Uterus (tissue), 4 donors: ENCODE measurements around the gene PCBP1. TPM values are rescaled to one million over a fixed set of nuclear protein-coding genes. Genes with fewer than 3 reads are reported as not detected.
"Not testable (repeated sequence)": the region's sequence is repeated elsewhere in the genome, so short reads cannot be mapped to it uniquely, and the experiment has no call there.

Experiments used
- DNase-seq, 2 donors: peaks; one replicate each; pipeline ENCODE4 v3.0.0-alpha.2; 2019 to 2020
- H3K27ac ChIP-seq, 2 donors: fragments of 200-600 bp; sonication (generic); 1 replicate in 1 of 2; 2 replicates in 1 of 2; pipeline ENCODE4 v1.5.1; 2016 to 2018
- H3K27me3 ChIP-seq, 2 donors: fragments of 200-600 bp; sonication (generic); one replicate each; pipeline ENCODE4 v1.5.1; 2018 to 2019; ENCODE audit warnings: control low read depth in 1 of 2
- H3K36me3 ChIP-seq, 2 donors: fragments of 200-600 bp; sonication (generic); one replicate each; pipeline ENCODE4 v1.5.1; 2019; ENCODE audit warnings: control low read depth in 1 of 2
- H3K4me1 ChIP-seq, 2 donors: fragments of 200-600 bp; sonication (generic); one replicate each; pipeline ENCODE4 v1.5.1; 2018 to 2019; ENCODE audit warnings: control low read depth in 1 of 2
- H3K4me3 ChIP-seq, 2 donors: fragments of 200-600 bp; sonication (generic); 1 replicate in 1 of 2; 2 replicates in 1 of 2; pipeline ENCODE4 v1.5.1; 2018 to 2019; ENCODE audit warnings: mild to moderate bottlenecking in 1 of 2
- H3K9me3 ChIP-seq, 2 donors: fragments of 200-600 bp; sonication (generic); one replicate each; pipeline ENCODE4 v1.5.1; 2019; ENCODE audit warnings: control low read depth in 1 of 2
- CTCF ChIP-seq, 4 experiments: fragments of 200-600 bp in 2 of 4; fragments of 450-650 bp in 2 of 4; sonication (generic) in 2 of 4; IDR thresholded peaks; one replicate each; pipeline ENCODE4 v1.5.1; 2016 to 2019; ENCODE audit warnings: antibody characterized with exemption in 4 of 4, mild to moderate bottlenecking in 2 of 4, moderate library complexity in 1 of 4
- POLR2A ChIP-seq, 2 donors: fragments of 450-650 bp; IDR thresholded peaks; one replicate each; pipeline ENCODE4 v1.6.1; 2016; ENCODE audit warnings: antibody characterized with exemption in 2 of 2, mild to moderate bottlenecking in 1 of 2, moderate library complexity in 1 of 2
- intact Hi-C: fragments of 100-400 bp; cut with DNase I; formaldehyde crosslinking; loops from one replicate; pipeline ENCODE4 v1.15.1; 2023; ENCODE audit warnings: low total_unique reads
- total RNA-seq, 4 donors: library from RNA; depleted of rRNA in 3 of 4; stranded (reverse); fragments of >200 nt in 3 of 4; gene quantifications; one replicate each; pipeline versions ENCODE4 v1.1.0 to v1.2.4, GENCODE V29; 2014 to 2023
- donor health status: DM: yes; HTN: yes; CAD: no.

Gene PCBP1
- total RNA-seq, 4 donors from 2014 or later: 55.5 to 294 (median 101) TPM

DNA sequence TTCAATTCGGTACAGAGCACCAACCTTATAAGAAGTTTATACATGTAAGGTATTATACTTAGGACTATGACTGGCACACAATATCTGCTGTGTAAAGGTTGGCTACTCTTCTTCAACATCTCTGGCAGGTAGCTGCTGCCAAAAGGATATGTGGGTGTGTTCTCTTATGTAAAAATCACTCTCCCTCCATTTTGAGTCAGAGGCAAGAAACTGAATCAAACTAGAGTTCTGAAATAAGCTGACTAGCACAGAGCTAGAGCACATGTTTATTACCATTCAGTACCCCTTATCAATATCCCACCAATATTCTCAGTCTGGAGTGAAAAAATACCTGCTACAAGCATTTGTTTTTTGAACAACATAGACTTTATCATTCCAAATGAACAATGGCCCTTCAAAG, 38.0 kb upstream of the PCBP1 start:
- H3K36me3 ChIP-seq: no peaks in the 10 kb centered on the region
- H3K27me3 ChIP-seq: no peaks in the 10 kb centered on the region
- intact Hi-C loops: no loop called here
- H3K9me3 ChIP-seq: no peaks in the 10 kb centered on the region
- no peak overlapping the region for H3K4me3 ChIP-seq
- no peak overlapping the region for H3K27ac ChIP-seq
- H3K4me1 ChIP-seq: no peaks in the 10 kb centered on the region
- DNase-seq: no peak
- TF ChIP-seq CTCF (IDR thresholded peaks at IDR 0.05): no peak
- TF ChIP-seq POLR2A (IDR thresholded peaks at IDR 0.05): no peak

DNA sequence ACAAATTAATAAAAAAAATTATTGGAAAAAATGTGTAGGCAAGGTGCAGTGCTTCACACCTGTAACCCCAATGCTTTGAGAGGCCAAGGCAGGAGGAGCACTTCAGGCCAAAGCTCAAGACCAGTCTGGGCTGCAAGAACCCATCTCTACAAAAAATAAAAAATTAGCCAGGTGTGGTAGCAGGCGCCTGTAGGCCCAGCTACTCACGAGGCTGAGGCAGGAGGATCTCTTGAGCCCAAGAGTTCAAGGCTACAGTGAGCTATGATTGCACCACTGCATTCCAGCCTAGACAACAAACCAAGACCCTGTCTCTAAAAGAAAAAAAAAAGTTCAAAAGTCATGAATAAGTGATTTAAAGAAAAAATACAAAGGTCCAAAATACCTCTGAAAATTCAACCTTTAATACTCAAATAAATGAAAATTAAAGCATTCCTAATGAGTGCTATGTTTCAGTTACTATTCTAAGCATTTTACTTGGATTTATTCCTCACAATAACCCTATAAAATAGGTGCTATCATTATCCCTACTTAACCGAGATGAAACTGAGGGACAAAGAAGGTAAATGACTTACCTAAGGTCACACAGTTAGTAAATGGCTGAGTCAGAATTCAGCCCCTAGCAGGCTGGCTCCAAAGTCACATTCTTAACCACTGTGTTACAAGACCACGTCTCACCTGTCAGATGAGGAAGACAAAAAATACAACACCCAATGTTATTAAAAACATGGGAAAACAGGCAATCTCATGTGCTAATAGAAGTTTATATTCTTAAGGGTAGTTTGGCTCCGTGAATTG, 36.4 kb upstream of the PCBP1 start:
- no peaks in the 10 kb centered on the region for H3K36me3 ChIP-seq
- no peak for TF ChIP-seq CTCF (IDR thresholded peaks at IDR 0.05)
- H3K27me3 ChIP-seq: no peaks in the 10 kb centered on the region
- intact Hi-C loops: no loop called here
- H3K4me3 ChIP-seq: no peak overlapping the region
- no peaks in the 10 kb centered on the region for H3K9me3 ChIP-seq
- no peak overlapping the region for H3K27ac ChIP-seq
- no peak for DNase-seq
- no peaks in the 10 kb centered on the region for H3K4me1 ChIP-seq

- H3K36me3 ChIP-seq, H3K9me3 ChIP-seq, intact Hi-C loops: not testable (repeated sequence)
Measured at GRCh38 chr2:70055259-70055658, 32.0 kb upstream of the PCBP1 start.

GRCh38 chr2:70061317-70061716, 26.0 kb upstream of the PCBP1 start:
- DNase-seq: no peak
- TF ChIP-seq CTCF (IDR thresholded peaks at IDR 0.05) (no peak), POLR2A (IDR thresholded peaks at IDR 0.05) (no peak)
- intact Hi-C loops: loop anchor here (10.0 kb wide), 1 partner anchor 147 kb away; the partner anchor contains the start of gene MXD1
- Histone ChIP-seq H3K27me3 (no peaks in the 10 kb centered on the region), H3K36me3 (no peaks in the 10 kb centered on the region), H3K9me3 (no peaks in the 10 kb centered on the region), H3K27ac (no peak overlapping the region), H3K4me3 (no peak overlapping the region), H3K4me1 (no peaks in the 10 kb centered on the region)

More at GRCh38 chr2:70055259-70055658, 32.0 kb upstream of the PCBP1 start:
- DNase-seq, H3K27me3 ChIP-seq, H3K4me3 ChIP-seq, H3K4me1 ChIP-seq, H3K27ac ChIP-seq: not testable (repeated sequence)

DNA sequence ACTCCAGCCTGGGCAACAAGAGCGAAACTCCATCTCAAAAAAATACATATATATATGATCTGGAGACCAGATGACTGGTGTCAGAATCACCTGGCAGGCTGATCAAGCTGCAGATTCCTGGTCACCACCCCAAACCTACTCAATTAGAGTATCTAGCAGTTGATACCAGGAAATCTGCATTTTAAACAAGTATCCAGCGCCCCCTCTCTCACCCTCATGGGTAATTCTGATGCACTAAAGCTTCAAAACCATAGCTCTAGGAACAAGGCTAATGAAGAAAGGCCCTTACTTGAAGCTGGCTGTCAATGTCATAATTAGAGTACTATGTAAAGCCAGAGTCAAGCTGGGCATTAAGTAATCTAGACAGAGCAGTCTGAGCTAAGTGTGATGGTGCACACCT, 25.0 kb upstream of the PCBP1 start:
- Histone ChIP-seq H3K4me1 (no peaks in the 10 kb centered on the region), H3K4me3 (no peak overlapping the region), H3K27me3 (no peaks in the 10 kb centered on the region), H3K9me3 (no peaks in the 10 kb centered on the region), H3K36me3 (no peaks in the 10 kb centered on the region), H3K27ac (no peak overlapping the region)
- no peak for TF ChIP-seq POLR2A (IDR thresholded peaks at IDR 0.05)
- intact Hi-C loops: loop anchor here (10.0 kb wide), 1 partner anchor 147 kb away; the partner anchor contains the start of gene MXD1
- no peak for DNase-seq

GRCh38 chr2:70068119-70068518, 19.2 kb upstream of the PCBP1 start:
- DNase-seq: no peak
- H3K36me3 ChIP-seq: no peaks in the 10 kb centered on the region
- TF ChIP-seq CTCF (IDR thresholded peaks at IDR 0.05) (no peak), POLR2A (IDR thresholded peaks at IDR 0.05) (no peak)
- H3K9me3 ChIP-seq: no peaks in the 10 kb centered on the region
- peaks cover 0 to 4% of the 10 kb centered on the region in 2 donors for H3K4me1 ChIP-seq
- no peak overlapping the region for H3K4me3 ChIP-seq
- H3K27me3 ChIP-seq: no peaks in the 10 kb centered on the region
- intact Hi-C loops: loop anchor here (10.0 kb wide), 1 partner anchor 153 kb away; the partner anchor contains the start of gene MXD1
- H3K27ac ChIP-seq: peak overlapping the region; percentile 72 to 84
